Measurements from ENCODE around the gene RSPH10B2.
"Not testable (repeated sequence)": the region's sequence is repeated elsewhere in the genome, so short reads cannot be mapped to it uniquely, and the experiment has no call there.

DNA sequence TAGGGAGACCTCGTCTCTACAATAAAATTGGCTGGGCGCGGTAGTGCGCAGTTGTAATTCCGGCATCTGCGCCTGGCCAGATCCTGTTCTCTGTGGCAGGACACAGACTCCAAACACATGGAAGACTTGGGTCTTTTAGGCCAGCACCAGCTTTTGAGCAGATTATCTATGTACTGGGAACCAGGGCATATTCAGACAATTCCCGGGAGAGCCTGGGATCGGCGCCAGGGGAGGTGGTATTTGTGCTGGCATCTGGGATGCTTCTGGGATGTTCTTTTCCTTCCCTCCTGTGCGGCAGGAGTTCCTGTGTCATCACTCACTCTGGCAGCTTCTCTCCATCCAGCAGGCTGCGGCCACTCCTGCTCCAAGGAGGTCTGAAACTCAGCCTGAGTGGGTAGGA lies 15.5 kb upstream of the RSPH10B2 start:
- TF ChIP-seq EZH2phosphoT487 (IDR thresholded peaks at IDR 0.05; ENCODE audit: low read length): not testable (repeated sequence)
- TF ChIP-seq, protein P1, sequence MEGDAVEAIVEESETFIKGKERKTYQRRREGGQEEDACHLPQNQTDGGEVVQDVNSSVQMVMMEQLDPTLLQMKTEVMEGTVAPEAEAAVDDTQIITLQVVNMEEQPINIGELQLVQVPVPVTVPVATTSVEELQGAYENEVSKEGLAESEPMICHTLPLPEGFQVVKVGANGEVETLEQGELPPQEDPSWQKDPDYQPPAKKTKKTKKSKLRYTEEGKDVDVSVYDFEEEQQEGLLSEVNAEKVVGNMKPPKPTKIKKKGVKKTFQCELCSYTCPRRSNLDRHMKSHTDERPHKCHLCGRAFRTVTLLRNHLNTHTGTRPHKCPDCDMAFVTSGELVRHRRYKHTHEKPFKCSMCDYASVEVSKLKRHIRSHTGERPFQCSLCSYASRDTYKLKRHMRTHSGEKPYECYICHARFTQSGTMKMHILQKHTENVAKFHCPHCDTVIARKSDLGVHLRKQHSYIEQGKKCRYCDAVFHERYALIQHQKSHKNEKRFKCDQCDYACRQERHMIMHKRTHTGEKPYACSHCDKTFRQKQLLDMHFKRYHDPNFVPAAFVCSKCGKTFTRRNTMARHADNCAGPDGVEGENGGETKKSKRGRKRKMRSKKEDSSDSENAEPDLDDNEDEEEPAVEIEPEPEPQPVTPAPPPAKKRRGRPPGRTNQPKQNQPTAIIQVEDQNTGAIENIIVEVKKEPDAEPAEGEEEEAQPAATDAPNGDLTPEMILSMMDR (IDR thresholded peaks at IDR 0.05; ENCODE audit: low read length): not testable (repeated sequence)
